SW480 (cell line): Measurements from ENCODE around the gene TFAM.
"Not testable (repeated sequence)": the region's sequence is repeated elsewhere in the genome, so short reads cannot be mapped to it uniquely, and the experiment has no call there.

Experiments
- DNase-seq: peaks from one replicate; pipeline ENCODE4 v3.0.0-alpha.2; 2016; ENCODE audit warnings: low spot score

The TFAM gene

DNA sequence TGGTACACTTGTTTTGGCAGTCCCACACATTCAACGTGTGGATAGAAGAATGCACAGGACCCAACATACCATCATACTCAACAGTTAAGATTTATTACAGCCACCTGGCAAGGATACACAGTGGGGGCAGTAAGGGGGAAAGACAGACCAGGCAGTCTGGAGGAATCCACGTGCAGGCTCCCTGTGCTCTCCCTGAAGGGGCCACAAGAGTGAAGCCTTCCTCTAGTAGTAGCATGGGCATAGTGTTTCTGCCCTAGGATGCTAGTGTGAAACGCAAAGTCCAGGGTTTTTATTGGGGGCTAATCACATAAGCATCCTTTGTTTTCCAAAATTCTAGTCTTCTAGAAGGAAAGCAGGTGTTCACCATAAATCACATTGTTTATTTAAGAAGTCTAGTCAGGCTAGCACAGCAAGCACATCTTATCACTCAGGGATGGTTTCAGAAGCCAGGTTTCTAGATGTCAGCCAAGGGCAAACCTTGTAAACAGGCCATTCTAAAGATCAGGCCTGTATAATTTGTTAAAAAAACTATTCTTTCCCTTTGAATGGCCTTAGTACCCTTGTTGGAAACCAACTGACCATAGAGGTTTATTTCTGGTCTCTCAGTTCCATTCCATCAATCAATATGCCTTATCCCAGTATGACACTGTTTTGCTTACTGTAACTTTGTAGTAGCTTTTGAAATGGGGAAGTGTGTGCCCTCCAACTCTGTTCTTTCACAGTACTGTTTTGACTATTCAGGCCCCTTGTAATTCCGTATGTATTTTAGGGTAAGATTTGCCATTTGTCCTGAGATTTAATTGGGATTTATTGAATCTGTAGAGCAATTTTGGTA lies 12.4 kb upstream of the TFAM start:
- DNase-seq = no peak

GRCh38 chr10:58373442-58373827 lies 11.8 kb upstream of the TFAM start:
- no peak for DNase-seq

GRCh38 chr10:58382489-58382995 lies 2.7 kb upstream of the TFAM start:
- DNase-seq = no peak

GRCh38 chr10:58384095-58384494 lies 1.1 kb upstream of the TFAM start:
- DNase-seq = peak; percentile 5

GRCh38 chr10:58384544-58384998 lies 639 bp upstream of the TFAM start:
- peak; percentile 3 for DNase-seq

- DNase-seq = peak; percentile 30
Observed at GRCh38 chr10:58385784-58386112, 538 bp downstream of the TFAM start.

DNA sequence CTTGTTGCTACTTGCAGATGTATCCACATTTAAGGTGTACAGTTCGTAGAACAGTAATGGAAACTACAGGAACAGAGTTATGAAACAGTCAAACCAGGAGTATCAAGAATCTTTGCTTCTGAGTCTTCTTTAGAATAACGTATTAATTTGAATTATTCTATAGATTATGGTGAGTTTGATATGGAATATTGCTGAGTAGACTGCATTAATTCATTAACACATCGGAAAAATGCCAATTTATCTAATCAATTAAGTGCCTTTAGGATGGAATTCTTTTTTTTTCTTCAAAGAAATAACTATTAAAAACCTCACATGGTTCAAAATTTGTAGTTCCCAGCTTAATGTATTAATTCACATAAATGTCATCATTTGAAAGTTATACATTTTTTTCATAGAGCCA lies 3.8 kb downstream of the TFAM start:
- no peak for DNase-seq

DNA sequence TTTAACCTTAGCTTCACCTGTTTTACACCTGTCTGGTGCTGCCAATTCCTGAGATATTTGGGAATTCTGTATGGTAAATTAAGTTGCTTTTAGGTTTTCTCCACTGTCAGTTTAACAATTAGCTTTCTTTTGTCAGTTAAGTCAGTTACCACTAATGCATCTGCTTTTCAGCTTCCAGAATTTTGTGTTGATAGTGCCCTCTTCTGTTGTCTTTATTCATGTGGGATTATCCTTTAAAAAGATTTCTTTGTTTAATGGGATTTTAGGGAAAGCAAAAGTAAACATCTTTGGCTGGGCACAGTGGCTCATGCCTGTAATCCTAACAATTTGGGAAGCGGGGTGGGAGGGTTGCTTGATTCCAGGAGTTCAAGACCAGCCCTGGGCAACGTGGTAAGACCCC lies 8.1 kb downstream of the TFAM start:
- DNase-seq = no peak

- DNase-seq = no peak
Observed at GRCh38 chr10:58394471-58394870, 9.3 kb downstream of the TFAM start.

GRCh38 chr10:58396057-58396456 lies 10.8 kb downstream of the TFAM start:
- DNase-seq = no peak

- DNase-seq = no peak
Observed at GRCh38 chr10:58397830-58398229, 12.6 kb downstream of the TFAM start.

DNA sequence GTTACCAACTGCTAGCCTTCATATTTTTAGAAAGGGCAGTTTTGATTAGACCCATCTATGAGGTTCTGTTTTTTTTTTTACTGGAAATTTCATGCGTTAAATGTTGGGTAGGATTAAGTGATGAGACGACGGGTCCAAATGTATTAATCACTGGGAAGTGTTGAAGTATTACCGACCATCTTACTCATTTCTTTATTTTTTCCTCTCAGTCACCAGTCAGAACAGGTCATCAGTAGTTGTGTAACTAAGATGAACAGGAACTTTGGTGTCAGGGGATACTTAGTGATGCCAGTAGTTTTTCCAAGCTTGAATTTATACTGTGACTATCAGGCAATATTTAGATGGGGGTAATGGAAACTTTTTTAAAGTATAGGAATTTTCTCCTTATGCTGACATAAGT lies 14.2 kb downstream of the TFAM start:
- DNase-seq = no peak

DNA sequence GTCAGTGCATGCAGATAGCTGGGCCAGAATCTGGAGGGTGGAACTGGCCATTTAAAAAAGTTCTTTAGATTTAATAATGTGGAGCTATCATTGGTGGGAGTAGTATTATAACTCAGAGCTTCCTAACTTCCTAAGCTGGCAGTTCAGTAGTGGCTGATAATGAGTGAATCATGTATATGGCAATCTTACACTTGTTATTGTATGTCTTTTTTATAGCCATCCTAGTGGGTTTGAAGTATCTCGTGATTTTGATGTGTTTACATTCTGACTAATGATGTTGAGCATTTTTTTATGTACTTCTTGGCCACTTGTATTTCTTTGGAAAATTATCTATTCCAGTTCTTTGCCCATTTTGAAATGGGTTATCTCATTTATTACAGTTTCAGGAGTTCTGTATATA lies 15.4 kb downstream of the TFAM start:
- DNase-seq = no peak

DNA sequence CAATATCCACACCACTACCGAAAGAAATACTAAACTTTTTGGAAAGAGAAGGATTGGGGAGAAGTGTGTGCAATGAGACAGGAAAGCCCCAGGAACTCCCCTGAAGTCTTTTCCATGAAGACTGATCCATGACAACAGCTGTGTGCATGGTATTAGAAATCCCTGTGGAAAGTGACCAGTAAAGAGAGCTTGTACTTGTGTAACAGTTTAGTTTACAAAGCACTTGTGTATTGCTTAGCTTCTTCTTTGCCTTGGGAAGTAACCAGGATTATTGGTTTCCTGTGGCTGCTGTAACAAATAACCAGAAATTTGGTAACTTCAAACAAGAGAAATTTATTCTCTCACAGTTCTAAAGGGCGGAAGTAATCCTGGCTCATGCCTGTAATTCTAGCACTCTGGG lies 18.8 kb downstream of the TFAM start:
- no peak for DNase-seq

DNA sequence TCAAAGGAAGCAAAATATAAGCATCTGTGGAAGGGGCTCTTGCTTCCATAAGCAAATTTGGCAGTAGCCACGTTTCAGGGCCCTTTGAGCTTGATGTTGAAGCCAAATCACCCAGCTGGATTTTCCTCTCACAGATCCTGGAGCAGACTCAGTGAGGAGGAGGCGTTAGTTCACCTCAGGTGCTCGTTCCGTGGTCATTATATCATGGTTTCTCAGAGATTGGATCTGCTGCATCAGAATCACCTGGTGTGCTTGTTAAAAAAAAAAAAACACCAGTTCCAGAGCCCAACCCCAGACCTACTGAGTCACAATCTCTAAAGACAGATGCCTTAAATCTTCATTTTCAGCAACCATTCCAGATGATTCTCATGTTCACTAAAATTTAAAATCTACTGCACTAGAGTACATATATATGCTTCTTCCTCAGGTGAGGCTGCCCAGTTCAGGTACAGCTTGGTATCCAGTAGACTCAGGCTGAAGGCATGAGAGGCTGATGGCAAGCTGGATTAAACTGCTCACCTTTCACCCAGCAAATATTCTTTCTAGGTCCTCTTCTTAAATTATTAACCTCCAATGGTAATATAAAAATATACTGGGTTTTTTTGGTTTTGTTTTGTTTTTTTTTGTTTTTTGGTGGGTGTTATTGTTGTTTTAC lies 24.9 kb downstream of the TFAM start:
- DNase-seq = no peak

DNA sequence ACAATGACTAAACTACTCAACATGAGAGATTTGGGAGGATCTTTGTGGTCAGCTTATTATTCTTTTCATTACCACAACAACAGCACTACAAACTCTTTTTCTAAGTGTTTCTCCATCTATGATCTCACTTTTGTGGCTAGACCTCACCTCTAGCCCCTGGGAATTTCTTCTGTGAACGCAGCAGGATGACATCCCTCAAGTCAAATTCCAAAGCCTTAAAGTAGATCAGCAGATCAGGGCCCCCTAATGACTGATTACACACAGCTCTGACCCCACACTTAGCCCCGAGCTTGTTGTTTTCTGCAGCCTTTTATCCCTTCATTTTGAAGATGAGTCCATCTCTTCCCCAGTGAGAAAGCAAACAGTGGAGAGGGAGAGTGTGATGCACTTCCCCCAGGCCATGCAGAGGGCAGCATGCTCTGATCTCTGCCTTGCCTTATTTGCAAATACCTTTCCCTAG lies 27.3 kb downstream of the TFAM start:
- DNase-seq = no peak

GRCh38 chr10:58414270-58415041 lies 29.2 kb downstream of the TFAM start:
- DNase-seq = peak; percentile 68

DNA sequence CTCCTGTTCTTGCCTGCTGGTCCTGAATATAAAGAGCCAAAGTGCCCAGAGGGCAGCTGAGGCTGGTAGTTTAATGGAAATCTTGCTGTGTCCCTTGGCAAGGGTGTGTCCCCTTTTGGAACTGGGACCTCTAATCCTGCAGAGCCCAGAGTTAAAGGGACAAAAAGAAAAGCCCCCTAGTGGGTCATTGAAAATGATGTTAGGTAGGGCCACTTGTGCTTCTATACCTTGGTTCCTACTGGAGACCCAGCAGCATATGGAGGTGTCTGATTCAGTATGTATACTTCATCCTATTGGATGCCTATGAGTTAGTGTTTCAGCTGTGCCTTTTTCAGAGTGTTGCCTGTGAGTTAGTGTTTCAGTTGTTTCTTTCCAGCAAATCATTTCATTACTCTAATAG lies 30.5 kb downstream of the TFAM start:
- DNase-seq = no peak

- not testable (repeated sequence) for DNase-seq
Observed at GRCh38 chr10:58417902-58418301, 32.7 kb downstream of the TFAM start.

GRCh38 chr10:58424176-58424575 lies 39.0 kb downstream of the TFAM start:
- DNase-seq = no peak

GRCh38 chr10:58428436-58428835 lies 43.2 kb downstream of the TFAM start:
- not testable (repeated sequence) for DNase-seq

DNA sequence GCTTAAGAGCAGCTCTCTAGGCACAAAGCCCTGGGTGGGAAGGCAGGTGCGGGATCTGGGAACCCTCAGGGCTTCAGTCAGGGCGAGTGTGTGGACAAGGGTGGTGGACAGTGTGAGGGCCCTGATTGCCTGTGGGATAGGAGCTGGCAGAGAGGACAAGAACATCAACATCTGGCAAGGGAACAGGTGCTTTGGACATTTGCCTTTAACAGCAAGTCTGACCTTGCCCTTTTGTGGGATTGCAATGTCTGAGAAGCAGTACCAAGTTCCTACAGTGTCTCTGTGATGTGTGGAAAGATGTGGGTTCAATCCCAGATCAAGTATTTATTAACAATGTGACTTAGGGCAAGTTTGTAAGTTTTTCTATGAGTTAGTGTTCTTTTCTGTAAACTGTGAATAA lies 46.7 kb downstream of the TFAM start:
- DNase-seq = no peak

GRCh38 chr10:58433066-58433465 lies 47.9 kb downstream of the TFAM start:
- no peak for DNase-seq
